ENCODE measurements around the gene CDC6. TPM values are rescaled to one million over a fixed set of nuclear protein-coding genes. Genes with fewer than 3 reads are reported as not detected.

Gene CDC6
- 10 to 100 TPM in 1 of 2 donors, 1 to 10 TPM in 1; 8.5 to 40.8 TPM for total RNA-seq

GRCh38 chr17:40287494-40288369 lies at the start of gene CDC6:
CDC6 (plus strand) TSS chr17:40287879; CDS start chr17:40289421, 1,542 bp downstream.
- Histone ChIP-seq H3K9ac (ENCODE audit: low read depth in 2 of 2, low read length in 2 of 2) (peak within 1 kb of the TSS; percentile 57 to 85), H3K9me3 (no peaks in the 10 kb centered on the region), H3K27ac (no peak within 1 kb of the TSS), H3K27me3 (no peaks in the 10 kb centered on the region), H3K4me3 (peak within 1 kb of the TSS; percentile 62), H3K4me1 (peaks cover 4% of the 10 kb centered on the region), H3K36me3 (no peaks in the 10 kb centered on the region)
- TF ChIP-seq, protein P1, sequence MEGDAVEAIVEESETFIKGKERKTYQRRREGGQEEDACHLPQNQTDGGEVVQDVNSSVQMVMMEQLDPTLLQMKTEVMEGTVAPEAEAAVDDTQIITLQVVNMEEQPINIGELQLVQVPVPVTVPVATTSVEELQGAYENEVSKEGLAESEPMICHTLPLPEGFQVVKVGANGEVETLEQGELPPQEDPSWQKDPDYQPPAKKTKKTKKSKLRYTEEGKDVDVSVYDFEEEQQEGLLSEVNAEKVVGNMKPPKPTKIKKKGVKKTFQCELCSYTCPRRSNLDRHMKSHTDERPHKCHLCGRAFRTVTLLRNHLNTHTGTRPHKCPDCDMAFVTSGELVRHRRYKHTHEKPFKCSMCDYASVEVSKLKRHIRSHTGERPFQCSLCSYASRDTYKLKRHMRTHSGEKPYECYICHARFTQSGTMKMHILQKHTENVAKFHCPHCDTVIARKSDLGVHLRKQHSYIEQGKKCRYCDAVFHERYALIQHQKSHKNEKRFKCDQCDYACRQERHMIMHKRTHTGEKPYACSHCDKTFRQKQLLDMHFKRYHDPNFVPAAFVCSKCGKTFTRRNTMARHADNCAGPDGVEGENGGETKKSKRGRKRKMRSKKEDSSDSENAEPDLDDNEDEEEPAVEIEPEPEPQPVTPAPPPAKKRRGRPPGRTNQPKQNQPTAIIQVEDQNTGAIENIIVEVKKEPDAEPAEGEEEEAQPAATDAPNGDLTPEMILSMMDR (IDR thresholded peaks at IDR 0.05), result no peak
- peak; percentile 99 for DNase-seq
- intact Hi-C loops (cut with DNase I), result no loop called here

DNA sequence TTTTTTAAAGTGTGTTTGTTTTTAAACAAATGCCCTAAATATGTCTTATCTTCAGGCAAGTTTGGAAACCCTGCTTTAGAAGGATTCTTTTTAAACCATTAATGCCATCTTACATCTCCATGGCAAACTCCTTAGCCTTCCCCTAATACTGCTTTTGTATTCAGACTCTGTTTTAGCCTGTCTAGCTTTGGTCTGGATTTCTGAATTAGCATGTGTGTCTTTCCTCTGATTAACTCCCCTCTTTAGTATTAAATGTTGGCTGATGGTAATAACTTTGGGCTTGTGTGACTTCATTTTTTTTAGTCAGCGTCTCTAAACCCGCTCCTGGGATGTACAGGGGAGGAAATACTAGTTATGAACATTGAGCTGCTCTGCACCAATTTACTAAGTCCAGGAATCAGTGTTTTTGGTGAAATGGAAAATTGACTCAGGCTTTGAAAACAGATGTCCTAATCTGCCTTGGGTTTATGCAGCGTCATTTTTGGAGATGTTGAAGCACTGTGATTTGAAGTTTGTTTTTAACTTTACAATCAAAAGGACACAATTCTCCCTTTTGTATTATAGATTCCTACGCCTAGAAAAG lies 46.3 kb upstream of the CDC6 start:
- no peaks in the 10 kb centered on the region for H3K9me3 ChIP-seq
- no peak overlapping the region for H3K9ac ChIP-seq (ENCODE audit: low read depth in 2 of 2, low read length in 2 of 2)
- no peak overlapping the region for H3K4me3 ChIP-seq
- H3K4me1 ChIP-seq, result no peaks in the 10 kb centered on the region
- intact Hi-C loops (cut with DNase I), result loop anchor here (5.0 kb wide), 1 partner anchor 36 kb away; no protein-coding TSS in a partner anchor
- no peak for DNase-seq
- H3K27me3 ChIP-seq, result no peaks in the 10 kb centered on the region
- H3K27ac ChIP-seq, result no peak overlapping the region
- H3K36me3 ChIP-seq, result no peaks in the 10 kb centered on the region
- TF ChIP-seq, protein P1 (IDR thresholded peaks at IDR 0.05), result no peak

DNA sequence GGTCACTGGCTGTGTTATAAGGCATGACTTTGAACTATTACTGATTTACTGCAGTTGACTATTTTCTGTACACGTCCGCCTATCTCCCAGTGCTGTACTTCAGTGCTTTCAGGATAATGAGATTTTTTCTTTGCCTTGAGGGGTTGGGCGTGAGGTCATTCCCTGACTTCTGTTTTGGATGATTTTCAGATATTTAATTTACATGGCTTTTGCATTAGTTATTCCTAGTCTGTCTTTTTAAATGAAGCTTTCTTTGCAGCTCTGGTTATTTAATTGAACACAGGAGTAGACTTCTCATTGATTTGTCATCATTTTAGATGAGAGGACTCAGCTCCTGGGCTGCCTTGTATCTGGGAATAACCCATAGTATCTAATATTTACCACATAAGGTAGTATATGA lies 44.9 kb upstream of the CDC6 start:
- Histone ChIP-seq H3K9ac (ENCODE audit: low read depth in 2 of 2, low read length in 2 of 2) (no peak overlapping the region), H3K4me3 (no peak overlapping the region), H3K4me1 (no peaks in the 10 kb centered on the region), H3K9me3 (no peaks in the 10 kb centered on the region), H3K27me3 (no peaks in the 10 kb centered on the region), H3K27ac (no peak overlapping the region), H3K36me3 (no peaks in the 10 kb centered on the region)
- DNase-seq, result no peak
- intact Hi-C loops (cut with DNase I), result loop anchor here (5.0 kb wide), 1 partner anchor 35 kb away; no protein-coding TSS in a partner anchor
- TF ChIP-seq, protein P1 (IDR thresholded peaks at IDR 0.05), result no peak

GRCh38 chr17:40243761-40244160 lies 43.9 kb upstream of the CDC6 start:
- no peak overlapping the region for H3K4me3 ChIP-seq
- intact Hi-C loops (cut with DNase I), result loop anchor here (5.0 kb wide), 1 partner anchor 34 kb away; no protein-coding TSS in a partner anchor
- TF ChIP-seq, protein P1 (IDR thresholded peaks at IDR 0.05), result no peak
- H3K36me3 ChIP-seq, result no peaks in the 10 kb centered on the region
- H3K4me1 ChIP-seq, result no peaks in the 10 kb centered on the region
- H3K9me3 ChIP-seq, result no peaks in the 10 kb centered on the region
- H3K27ac ChIP-seq, result no peak overlapping the region
- no peak overlapping the region for H3K9ac ChIP-seq (ENCODE audit: low read depth in 2 of 2, low read length in 2 of 2)
- H3K27me3 ChIP-seq, result no peaks in the 10 kb centered on the region
- no peak for DNase-seq

- H3K36me3 ChIP-seq, result no peaks in the 10 kb centered on the region
- TF ChIP-seq, protein P1 (IDR thresholded peaks at IDR 0.05), result no peak
- no peaks in the 10 kb centered on the region for H3K9me3 ChIP-seq
- no peaks in the 10 kb centered on the region for H3K4me1 ChIP-seq
- intact Hi-C loops (cut with DNase I), result loop anchor here (5.0 kb wide), 1 partner anchor 33 kb away; no protein-coding TSS in a partner anchor
- H3K4me3 ChIP-seq, result no peak overlapping the region
- DNase-seq, result no peak
- H3K27me3 ChIP-seq, result no peaks in the 10 kb centered on the region
- no peak overlapping the region for H3K9ac ChIP-seq (ENCODE audit: low read depth in 2 of 2, low read length in 2 of 2)
- H3K27ac ChIP-seq, result no peak overlapping the region
Measured at GRCh38 chr17:40244255-40244654, 43.4 kb upstream of the CDC6 start.

Data from colonic mucosa (tissue), 4 donors.